ENCODE results near the gene IGFBP7.
"Not testable (repeated sequence)": the region's sequence is repeated elsewhere in the genome, so short reads cannot be mapped to it uniquely, and the experiment has no call there.

IGFBP7 gene

DNA sequence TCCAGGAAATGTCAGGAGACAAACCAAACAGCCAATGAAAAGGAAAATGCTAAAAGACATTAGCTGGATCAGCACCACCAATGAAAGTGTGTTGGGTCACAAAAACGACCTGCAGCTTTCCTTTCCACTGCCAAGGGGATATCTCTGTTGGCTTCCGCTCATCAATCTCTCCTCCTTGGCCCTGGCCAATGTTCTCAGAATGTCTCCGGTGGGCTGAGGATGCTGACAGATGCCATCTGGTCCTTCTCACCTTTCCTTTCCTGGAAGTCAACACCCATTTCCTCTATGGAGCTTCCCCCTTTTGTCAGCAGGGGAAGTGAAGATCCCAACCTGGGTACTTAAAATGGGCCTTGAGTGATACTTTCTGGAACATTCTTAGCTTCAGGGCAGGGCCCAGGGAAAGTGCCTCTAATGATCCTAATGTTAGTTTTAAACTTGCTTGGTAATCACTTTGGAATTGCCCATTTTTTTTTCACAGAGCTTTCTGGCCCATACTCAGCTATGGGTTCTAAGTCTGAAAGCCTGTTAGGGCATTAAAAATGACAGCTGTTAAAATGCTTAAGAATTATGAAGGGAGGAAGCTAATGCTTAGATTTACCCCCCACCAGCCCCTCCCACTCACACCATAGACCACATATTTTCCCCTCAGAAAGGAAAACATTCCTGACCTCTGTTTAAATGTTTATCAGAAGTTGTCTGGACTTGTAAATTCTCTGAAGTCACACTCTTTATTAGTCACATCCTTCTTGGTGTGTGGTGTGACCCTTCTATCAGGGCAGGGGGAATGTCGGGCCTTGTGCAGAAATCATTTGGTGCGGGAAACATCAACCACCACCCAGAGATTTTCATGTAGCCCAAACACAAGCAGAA lies 29.2 kb downstream of the IGFBP7 start:
- in situ Hi-C loops (cut with HindIII; ENCODE audit: low pct_ligation_motif_present, low pct_unique_long_range_greater_than_20kb, low sequenced_read_pairs) = no loop called here
- DNase-seq = peak; percentile 81

DNA sequence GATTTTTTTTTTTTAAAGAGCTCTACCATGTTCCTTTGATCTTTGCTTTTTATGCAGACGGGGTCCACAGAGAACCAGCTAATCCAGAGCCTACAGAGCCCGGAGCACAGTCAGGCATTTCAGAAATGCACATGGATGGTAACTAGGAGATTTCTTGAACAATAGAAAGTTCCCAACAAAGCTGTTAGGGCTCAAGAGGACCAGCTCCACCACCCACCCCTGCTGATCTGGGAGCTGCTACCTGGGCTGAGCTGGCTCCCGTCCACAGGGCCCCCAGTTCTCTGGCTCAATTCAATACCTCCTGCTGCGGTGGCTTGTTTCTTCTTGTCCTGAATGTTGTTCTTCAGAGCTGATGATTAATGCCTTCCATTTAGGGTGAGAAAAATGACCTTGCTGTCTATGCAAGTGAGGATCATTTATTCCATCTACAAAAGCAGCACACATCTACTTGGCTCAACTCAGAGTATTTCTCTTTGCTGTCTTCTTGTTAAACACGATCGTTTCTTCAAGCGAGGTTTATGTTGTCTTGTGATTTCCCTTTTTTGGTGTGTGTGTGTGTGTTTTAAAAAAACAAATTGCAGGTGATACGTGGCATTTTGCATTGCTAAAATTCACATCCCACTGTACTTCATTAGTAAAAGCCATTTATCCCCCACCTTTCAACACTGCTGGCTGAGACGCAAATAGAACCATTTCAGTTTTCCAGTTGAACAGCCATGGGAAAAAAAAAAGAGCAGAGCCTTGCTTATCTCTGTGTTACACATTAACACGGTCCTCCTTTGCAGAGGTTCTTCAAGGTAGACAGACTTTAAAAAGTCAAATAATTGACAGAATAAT lies 31.3 kb downstream of the IGFBP7 start:
- peak; percentile 79 for DNase-seq

DNA sequence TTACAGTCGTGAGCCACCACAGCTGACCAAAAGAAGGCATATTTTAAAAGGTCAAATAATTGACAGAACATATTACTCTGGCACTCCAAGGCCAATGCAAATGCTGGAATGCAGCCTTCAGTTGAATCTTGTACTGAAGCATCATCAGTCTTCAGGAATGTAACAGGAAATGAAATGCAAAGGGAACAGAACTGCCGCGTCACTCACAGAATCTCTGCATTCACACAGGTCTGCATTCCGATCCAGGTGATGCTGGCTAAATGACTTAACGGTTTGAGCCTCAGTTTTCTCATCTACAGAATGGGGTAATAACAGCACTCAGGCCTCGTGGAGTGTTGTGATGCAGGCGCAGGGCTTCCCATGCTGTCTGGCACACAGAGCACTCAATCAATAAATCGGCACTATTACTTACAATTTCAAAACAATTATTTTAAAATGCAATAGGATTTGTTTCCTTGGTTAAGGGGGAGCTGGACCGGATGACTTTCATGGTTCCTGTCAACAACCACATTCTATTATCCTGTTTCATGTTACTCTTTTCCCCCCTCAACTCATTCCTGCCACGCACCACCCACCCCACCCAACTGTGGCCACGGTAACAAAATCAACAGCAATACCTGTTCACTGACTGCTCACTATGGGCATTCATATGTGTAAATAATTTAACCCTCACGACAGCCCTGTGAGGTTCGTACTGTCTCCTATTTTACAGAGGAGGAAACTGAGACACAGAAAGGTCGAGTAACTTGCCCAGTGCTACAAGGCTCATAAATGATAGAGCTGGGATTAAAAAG lies 32.4 kb downstream of the IGFBP7 start:
- DNase-seq = peak; percentile 68
- in situ Hi-C loops (cut with HindIII; ENCODE audit: low pct_ligation_motif_present, low pct_unique_long_range_greater_than_20kb, low sequenced_read_pairs) = no loop called here

More for the DNA sequence above, 31.3 kb downstream of the IGFBP7 start:
- in situ Hi-C loops (cut with HindIII; ENCODE audit: low pct_ligation_motif_present, low pct_unique_long_range_greater_than_20kb, low sequenced_read_pairs) = no loop called here

DNA sequence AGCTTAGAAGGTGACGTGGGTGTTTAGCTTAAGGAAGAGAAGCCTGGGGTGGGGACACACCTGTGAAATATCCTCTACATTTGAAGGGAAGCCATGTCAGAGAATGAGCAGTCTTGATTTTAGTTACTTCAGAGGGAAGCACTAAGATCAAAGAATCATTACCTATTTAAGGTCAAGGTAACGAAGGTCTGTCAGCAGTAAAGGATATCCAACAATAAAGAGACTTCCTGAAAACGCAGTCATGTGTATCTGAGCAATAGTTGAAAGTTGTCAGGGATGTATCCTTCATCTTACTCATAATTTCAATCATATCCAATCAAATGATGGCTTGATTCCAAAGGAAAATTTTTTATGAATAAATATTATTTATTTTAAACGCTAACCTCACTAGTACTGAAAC lies 33.5 kb downstream of the IGFBP7 start:
- in situ Hi-C loops (cut with HindIII; ENCODE audit: low pct_ligation_motif_present, low pct_unique_long_range_greater_than_20kb, low sequenced_read_pairs) = no loop called here
- DNase-seq = no peak

GRCh38 chr4:57075367-57075766 lies 34.8 kb downstream of the IGFBP7 start:
- in situ Hi-C loops (cut with HindIII; ENCODE audit: low pct_ligation_motif_present, low pct_unique_long_range_greater_than_20kb, low sequenced_read_pairs) = no loop called here
- no peak for DNase-seq

GRCh38 chr4:57074744-57075143 lies 35.4 kb downstream of the IGFBP7 start:
- DNase-seq = no peak
- in situ Hi-C loops (cut with HindIII; ENCODE audit: low pct_ligation_motif_present, low pct_unique_long_range_greater_than_20kb, low sequenced_read_pairs) = no loop called here

DNA sequence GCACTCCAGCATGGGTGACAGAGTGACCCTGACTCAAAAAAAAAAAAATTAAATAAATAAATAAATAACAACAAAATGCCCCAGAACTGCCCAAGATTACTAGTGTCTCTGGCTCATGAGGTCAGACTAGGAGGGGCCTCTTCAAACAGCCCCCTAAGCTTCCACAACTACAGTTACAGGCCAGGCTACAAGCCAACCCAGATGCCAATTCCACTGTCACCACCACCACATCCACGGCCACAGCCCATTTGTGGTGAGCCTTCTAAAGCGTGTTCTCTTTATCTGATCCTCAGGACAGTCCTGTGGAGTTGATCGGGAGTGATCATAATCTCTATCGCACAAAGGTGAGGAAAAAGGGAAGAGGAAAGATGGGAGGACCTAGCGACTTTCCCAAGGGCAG lies 36.6 kb downstream of the IGFBP7 start:
- no peak for DNase-seq
- in situ Hi-C loops (cut with HindIII; ENCODE audit: low pct_ligation_motif_present, low pct_unique_long_range_greater_than_20kb, low sequenced_read_pairs) = no loop called here

DNA sequence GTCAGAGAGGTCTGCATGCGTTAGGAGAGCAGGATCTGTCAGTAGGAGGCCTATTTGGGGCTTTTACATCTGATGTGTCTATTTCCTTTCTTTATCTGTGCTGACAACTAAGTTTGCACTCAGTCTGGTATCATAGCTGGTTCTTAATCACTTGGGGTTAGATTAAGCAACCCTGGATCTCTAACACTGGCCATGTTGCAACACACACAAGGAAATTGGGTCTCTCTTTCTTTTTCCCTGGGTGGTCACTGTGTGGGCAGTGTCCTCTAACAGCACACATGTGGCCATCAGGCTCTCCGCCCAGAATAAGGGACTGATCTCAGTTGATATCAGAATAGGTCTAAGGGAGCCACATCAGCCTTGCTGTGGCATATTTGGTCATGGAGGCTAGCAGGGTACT lies 38.9 kb downstream of the IGFBP7 start:
- DNase-seq = no peak
- in situ Hi-C loops (cut with HindIII; ENCODE audit: low pct_ligation_motif_present, low pct_unique_long_range_greater_than_20kb, low sequenced_read_pairs) = no loop called here

DNA sequence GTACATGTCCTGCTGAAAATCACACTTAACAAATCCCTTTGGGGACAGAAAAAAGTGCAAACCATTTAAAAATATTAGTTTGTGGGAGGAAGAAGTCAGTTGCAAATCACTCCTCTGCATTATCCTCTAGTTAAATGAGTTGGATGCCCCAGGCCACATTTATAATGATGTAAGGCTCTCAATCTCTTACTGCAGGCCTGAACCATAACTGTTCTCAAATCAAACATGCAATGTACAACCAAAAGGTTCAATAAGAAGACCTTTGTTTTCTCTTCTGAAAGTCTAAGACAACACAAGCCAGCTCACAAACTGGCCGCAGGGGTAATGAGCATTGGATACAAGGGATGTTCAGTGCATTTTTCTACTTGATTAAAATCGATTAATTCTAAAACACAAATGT lies 39.7 kb downstream of the IGFBP7 start:
- in situ Hi-C loops (cut with HindIII; ENCODE audit: low pct_ligation_motif_present, low pct_unique_long_range_greater_than_20kb, low sequenced_read_pairs) = no loop called here
- DNase-seq = no peak

- in situ Hi-C loops (cut with HindIII; ENCODE audit: low pct_ligation_motif_present, low pct_unique_long_range_greater_than_20kb, low sequenced_read_pairs) = no loop called here
- DNase-seq = no peak
Observed at GRCh38 chr4:57068237-57068981, 41.8 kb downstream of the IGFBP7 start.

DNA sequence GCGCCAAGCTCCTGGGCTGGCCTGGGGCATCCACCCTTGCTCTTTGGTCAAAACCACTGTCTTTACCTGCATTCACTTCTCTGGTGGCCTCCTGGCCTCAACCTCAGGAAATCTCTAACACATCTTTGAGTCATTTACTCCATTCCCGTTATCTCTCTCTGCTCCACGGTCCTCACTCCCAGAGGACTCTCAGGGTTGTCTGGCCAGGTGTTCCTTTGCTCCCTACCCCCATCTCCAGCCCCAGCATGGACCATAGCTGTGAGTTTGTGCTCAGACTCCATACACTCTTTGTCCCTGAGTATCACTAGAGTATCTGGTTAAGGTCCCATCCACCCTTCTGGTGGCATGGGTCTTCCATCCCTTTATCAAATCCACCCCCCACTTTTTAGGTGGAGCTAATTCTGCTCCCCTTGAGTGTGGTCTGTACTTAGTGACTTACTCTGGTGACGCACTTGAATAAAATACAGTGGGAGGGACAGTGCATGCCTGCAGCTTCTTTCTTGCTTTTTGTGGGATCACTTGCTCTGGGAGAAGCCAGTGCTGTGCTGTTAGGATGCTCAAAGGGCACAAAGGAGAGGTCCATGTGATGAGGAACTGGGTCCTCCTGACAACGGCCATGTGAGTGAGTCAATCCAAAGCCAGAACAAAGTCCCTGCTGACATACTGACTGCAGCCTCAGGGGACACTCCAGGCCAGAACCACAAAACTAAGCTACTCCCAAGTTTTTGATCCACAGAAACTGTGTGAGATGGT lies 44.3 kb downstream of the IGFBP7 start:
- DNase-seq = no peak
- in situ Hi-C loops (cut with HindIII; ENCODE audit: low pct_ligation_motif_present, low pct_unique_long_range_greater_than_20kb, low sequenced_read_pairs) = no loop called here

DNA sequence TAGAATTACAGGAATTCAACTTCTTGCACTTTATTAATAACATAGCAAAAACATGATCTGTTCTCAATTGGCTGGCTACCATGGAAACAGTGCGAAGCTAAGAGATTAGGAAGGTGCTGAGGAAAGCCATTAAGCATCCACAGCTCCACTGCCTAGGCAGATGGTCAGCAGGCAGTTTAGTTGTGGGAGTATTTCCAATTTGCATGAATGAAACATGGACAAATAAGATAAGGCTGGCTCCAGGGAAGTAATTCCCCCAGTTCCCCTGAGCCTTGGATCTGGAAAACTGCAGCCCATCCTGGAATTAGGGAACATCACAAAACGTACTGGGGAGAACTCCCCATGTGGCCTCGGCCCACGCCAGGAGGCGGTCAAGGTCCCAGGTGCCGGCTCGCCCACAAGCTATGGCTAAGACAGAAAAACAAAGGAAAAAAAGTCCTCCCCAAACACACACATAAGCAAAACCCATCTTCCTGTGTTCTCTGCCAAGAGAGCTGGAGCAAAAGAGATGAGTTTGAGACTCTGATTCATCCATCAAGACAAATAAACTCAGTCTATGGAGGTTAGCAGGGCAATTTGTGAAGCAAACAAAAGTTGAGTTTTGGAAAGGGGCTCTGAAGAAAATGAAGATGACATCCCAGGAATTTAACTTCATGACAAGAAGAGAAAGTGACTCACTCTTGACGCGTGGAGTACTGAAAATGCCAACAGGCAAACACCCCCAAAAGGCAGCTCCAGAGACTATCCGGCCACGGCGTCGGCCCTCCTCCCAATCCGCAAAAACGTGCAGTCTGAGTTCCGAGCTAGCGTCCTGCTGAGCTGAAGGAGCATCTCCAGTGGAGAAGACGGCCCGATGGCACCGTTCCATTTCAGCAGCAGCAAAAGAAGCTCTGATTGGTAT lies 45.1 kb downstream of the IGFBP7 start:
- DNase-seq = peak; percentile 66

GRCh38 chr4:57064120-57064519 lies 46.1 kb downstream of the IGFBP7 start:
- DNase-seq = no peak
- in situ Hi-C loops (cut with HindIII; ENCODE audit: low pct_ligation_motif_present, low pct_unique_long_range_greater_than_20kb, low sequenced_read_pairs) = no loop called here

More for the DNA sequence above, 45.1 kb downstream of the IGFBP7 start:
- in situ Hi-C loops (cut with HindIII; ENCODE audit: low pct_ligation_motif_present, low pct_unique_long_range_greater_than_20kb, low sequenced_read_pairs) = no loop called here

DNA sequence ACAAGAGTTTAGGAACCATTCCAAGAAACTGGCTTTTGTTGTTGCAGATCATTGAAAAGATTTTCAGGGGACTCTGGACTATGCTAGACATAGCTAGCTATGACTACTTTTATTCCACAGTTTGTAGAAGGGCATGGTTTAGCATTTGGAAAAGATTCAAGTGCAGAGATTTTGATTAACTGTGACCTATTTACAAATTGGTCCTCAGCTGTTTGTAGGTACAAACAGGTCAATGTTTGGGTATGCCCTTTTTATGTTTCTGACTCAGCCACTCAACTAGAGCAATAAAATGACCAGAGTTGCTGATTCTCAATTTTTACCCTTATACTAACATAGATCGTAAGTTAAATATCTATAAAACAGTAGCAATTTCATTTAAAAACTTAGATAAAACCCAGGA lies 46.7 kb downstream of the IGFBP7 start:
- in situ Hi-C loops (cut with HindIII; ENCODE audit: low pct_ligation_motif_present, low pct_unique_long_range_greater_than_20kb, low sequenced_read_pairs) = no loop called here
- DNase-seq = no peak

DNA sequence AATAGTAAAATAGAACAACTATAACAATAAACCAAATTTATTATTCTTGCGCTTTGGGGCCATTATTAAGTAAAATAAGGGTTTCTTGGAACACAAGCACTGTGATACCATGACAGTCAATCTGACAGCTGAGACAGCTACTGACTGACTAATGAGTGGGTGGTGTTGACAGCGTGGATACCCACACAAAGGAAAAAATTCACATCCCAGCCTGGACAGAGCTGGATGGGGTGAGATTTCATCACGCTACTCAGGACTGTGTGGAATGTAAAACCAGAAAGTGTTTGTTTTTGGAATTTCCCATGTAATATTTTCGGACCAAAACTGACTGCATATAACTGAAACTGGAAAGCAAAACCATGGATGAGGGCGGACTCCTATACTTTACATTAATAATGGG lies 48.8 kb downstream of the IGFBP7 start:
- no peak for DNase-seq
- in situ Hi-C loops (cut with HindIII; ENCODE audit: low pct_ligation_motif_present, low pct_unique_long_range_greater_than_20kb, low sequenced_read_pairs) = no loop called here

GRCh38 chr4:57060717-57061067 lies 49.5 kb downstream of the IGFBP7 start:
- DNase-seq; in situ Hi-C loops (cut with HindIII; ENCODE audit: low pct_ligation_motif_present, low pct_unique_long_range_greater_than_20kb, low sequenced_read_pairs): not testable (repeated sequence)

Measured in ACHN (cell line).